ENCODE data around the gene NUFIP2.

DNA sequence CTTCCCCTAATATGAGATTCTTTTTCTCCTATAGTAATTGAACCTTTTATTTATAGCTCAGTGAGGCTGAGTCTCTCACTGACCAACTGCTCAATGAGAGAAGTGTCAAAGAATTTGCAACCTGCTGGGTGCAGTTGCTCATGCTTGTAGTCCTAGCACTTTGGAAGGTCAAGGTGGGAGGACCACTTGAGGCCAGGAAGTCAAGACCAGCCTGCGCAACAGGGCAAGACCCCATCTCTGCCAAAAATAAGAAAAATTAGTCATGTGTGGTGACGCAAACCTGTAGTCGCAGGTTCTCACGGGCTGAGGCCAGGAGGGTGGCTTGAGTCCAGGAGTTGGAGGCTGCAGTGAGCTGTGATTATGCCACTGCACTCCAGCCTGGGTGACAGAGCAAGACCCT is 78.2 kb downstream of the NUFIP2 start:
- TF ChIP-seq PATZ1 (CRISPR knock-in tag; IDR thresholded peaks at IDR 0.05; ENCODE audit: borderline replicate concordance) (no peak), CREB5 (CRISPR knock-in tag; IDR thresholded peaks at IDR 0.05; ENCODE audit: low read depth) (no peak), ZFP3 (CRISPR knock-in tag; IDR thresholded peaks at IDR 0.05) (no peak), BACH2 (CRISPR knock-in tag; IDR thresholded peaks at IDR 0.05; ENCODE audit: borderline replicate concordance) (no peak), TSHZ2 (CRISPR knock-in tag; IDR thresholded peaks at IDR 0.05) (no peak)

All from SK-N-SH treated with all-trans-retinoic acid at 6 μM for 48 hours (cell line).